Trophoblast cell (in vitro differentiated cells and primary cell): ENCODE results near the gene RREB1.
A peak's percentile ranks its signal among the peaks of the same experiment; 100 is the strongest.

Source experiments
- DNase-seq, 2 donors: peaks; one replicate each; pipeline ENCODE4 v3.0.0-alpha.2; 2016
- H2AFZ ChIP-seq: 2 replicates; pipeline ENCODE4 v1.6.1; 2013; ENCODE audit warnings: low read length, moderate library complexity, mild to moderate bottlenecking; ENCODE audit not compliant: insufficient read depth, poor library complexity
- H2AK5ac ChIP-seq: 2 replicates; pipeline ENCODE4 v1.6.1; 2013; ENCODE audit warnings: mild to moderate bottlenecking, low read length
- H2BK120ac ChIP-seq: 2 replicates; pipeline ENCODE4 v1.6.1; 2013; ENCODE audit warnings: low read length, mild to moderate bottlenecking, moderate library complexity; ENCODE audit not compliant: insufficient read depth, poor library complexity
- H2BK12ac ChIP-seq: 2 replicates; pipeline ENCODE4 v1.6.1; 2013; ENCODE audit warnings: mild to moderate bottlenecking, low read length, moderate library complexity
- H2BK5ac ChIP-seq: 2 replicates; pipeline ENCODE4 v1.6.1; 2013; ENCODE audit warnings: low read length, low read depth, moderate library complexity, mild to moderate bottlenecking; ENCODE audit not compliant: poor library complexity
- H3K14ac ChIP-seq: 2 replicates; pipeline ENCODE4 v1.6.1; 2013; ENCODE audit warnings: mild to moderate bottlenecking, low read length
- H3K18ac ChIP-seq: 2 replicates; pipeline ENCODE4 v1.6.1; 2013; ENCODE audit warnings: mild to moderate bottlenecking, low read length
- H3K23ac ChIP-seq: 2 replicates; pipeline ENCODE4 v1.6.1; 2013; ENCODE audit warnings: low read length
- H3K27ac ChIP-seq: 2 replicates; pipeline ENCODE4 v1.5.1; 2013; ENCODE audit warnings: low read depth, mild to moderate bottlenecking, inconsistent platforms, low read length, moderate library complexity
- H3K27me3 ChIP-seq: 2 replicates; pipeline ENCODE4 v1.6.1; 2013; ENCODE audit warnings: inconsistent platforms, mild to moderate bottlenecking, low read length, moderate library complexity; ENCODE audit not compliant: insufficient read depth
- H3K36me3 ChIP-seq, 2 experiments: 1 replicate in 1 of 2; 2 replicates in 1 of 2; pipeline ENCODE4 v1.6.1; 2013; ENCODE audit warnings: low read length in 2 of 2, mild to moderate bottlenecking in 2 of 2, moderate library complexity in 1 of 2; ENCODE audit not compliant: insufficient read depth in 2 of 2, control insufficient read depth in 1 of 2
- H3K4ac ChIP-seq: 2 replicates; pipeline ENCODE4 v1.6.1; 2013; ENCODE audit warnings: low read depth, mild to moderate bottlenecking, low read length, moderate library complexity
- H3K4me1 ChIP-seq, 2 experiments: 1 replicate in 1 of 2; 2 replicates in 1 of 2; pipeline ENCODE4 v1.6.1; 2013; ENCODE audit warnings: low read length in 2 of 2, mild to moderate bottlenecking in 2 of 2, moderate library complexity in 1 of 2; ENCODE audit not compliant: insufficient read depth in 2 of 2, control insufficient read depth in 1 of 2
- H3K4me2 ChIP-seq: 2 replicates; pipeline ENCODE4 v1.6.1; 2013; ENCODE audit warnings: inconsistent platforms, mild to moderate bottlenecking, low read length, moderate library complexity
- H3K4me3 ChIP-seq: 2 replicates; pipeline ENCODE4 v1.5.1; 2013; ENCODE audit warnings: mild to moderate bottlenecking, low read depth, low read length, inconsistent platforms
- H3K79me1 ChIP-seq: one replicate; pipeline ENCODE4 v1.6.1; 2013; ENCODE audit warnings: low read length
- H3K79me2 ChIP-seq: 2 replicates; pipeline ENCODE4 v1.6.1; 2013; ENCODE audit warnings: low read length, mild to moderate bottlenecking; ENCODE audit not compliant: control insufficient read depth, insufficient read depth, poor library complexity
- H3K9ac ChIP-seq: 2 replicates; pipeline ENCODE4 v1.6.1; 2013; ENCODE audit warnings: mild to moderate bottlenecking, low read length
- H3K9me3 ChIP-seq: 2 replicates; pipeline ENCODE4 v1.6.1; 2013; ENCODE audit warnings: low read depth, mild to moderate bottlenecking, control low read depth, inconsistent platforms, low read length; ENCODE audit not compliant: insufficient read depth
- H4K12ac ChIP-seq: 2 replicates; pipeline ENCODE4 v1.6.1; 2013; ENCODE audit warnings: low read depth, mild to moderate bottlenecking, low read length, moderate library complexity
- H4K8ac ChIP-seq: 2 replicates; pipeline ENCODE4 v1.6.1; 2013; ENCODE audit warnings: low read depth, mild to moderate bottlenecking, low read length, moderate library complexity
- H4K91ac ChIP-seq: one replicate; pipeline ENCODE4 v1.6.1; 2013; ENCODE audit warnings: low read depth, mild to moderate bottlenecking, low read length, moderate library complexity
- WGBS: extraction: QIAGEN DNeasy Blood & Tissue Kit; methylation state at CpG from one replicate; pipeline ENCODE4 v1.1.7; 2013; ENCODE audit warnings: missing lambda C conversion rate; ENCODE audit not compliant: insufficient read length, insufficient coverage; ENCODE audit errors: extremely low coverage; 5-methylcytosine and 5-hydroxymethylcytosine counted together

Gene RREB1

DNA sequence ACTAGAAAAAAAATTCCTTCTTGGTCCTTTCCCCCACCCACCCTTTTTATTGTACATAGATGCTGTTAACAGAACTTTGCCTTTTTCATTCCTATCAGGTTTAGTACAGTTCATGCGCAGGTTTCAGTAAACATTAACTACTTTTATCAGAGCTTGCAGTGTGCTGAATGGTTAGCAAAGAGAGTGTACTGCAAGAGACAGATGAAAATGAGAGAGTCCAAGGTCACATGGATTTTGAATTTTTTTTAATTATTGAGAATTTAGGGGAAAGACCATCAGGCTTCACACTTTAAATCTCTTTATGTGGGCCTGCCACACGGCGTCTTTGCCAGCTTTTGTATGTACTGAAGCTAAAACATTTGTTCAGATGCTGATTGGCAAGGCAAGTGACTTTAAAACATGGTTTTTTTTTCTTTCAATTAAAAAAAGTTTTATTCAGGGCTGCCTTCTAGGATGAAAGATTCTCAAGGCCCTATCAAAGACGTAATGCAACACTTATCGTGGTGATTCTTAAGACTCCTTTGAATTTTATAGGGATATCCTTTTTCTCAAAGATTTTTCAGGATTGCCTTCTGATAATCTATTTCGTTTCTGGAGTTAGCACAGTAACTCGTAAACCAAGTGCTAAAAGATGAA, 32.2 kb downstream of the RREB1 start:
- Histone ChIP-seq H3K36me3 (peaks cover 3 to 5% of the 10 kb centered on the region in 2 experiments), H3K4me2 (no peak overlapping the region), H3K27ac (no peak overlapping the region), H4K8ac (no peak overlapping the region), H3K79me2 (peaks cover 22% of the 10 kb centered on the region), H2AK5ac (no peak overlapping the region), H4K91ac (no peak overlapping the region), H3K27me3 (no peaks in the 10 kb centered on the region), H3K4me1 (peaks cover 18 to 22% of the 10 kb centered on the region in 2 experiments), H3K9ac (no peak overlapping the region), H2BK5ac (no peak overlapping the region), H2BK120ac (no peak overlapping the region), H3K4ac (peak overlapping the region; percentile 38), H2BK12ac (no peak overlapping the region), H3K23ac (no peak overlapping the region), H2AFZ (no peak overlapping the region), H3K4me3 (no peak overlapping the region), H4K12ac (no peak overlapping the region), H3K9me3 (no peaks in the 10 kb centered on the region), H3K79me1 (peaks cover 18% of the 10 kb centered on the region), H3K18ac (no peak overlapping the region), H3K14ac (no peak overlapping the region)
- no CpG with 5 or more reads among the region's 7 CpGs for WGBS
- DNase-seq = no peak

- Histone ChIP-seq H3K79me1 (peaks cover 25% of the 10 kb centered on the region), H3K4me1 (peaks cover 22 to 29% of the 10 kb centered on the region in 2 experiments), H3K14ac (peak overlapping the region; percentile 79), H2AK5ac (peak overlapping the region; percentile 24), H2AFZ (peak overlapping the region; percentile 73), H4K12ac (peak overlapping the region; percentile 78), H3K4me2 (peak overlapping the region; percentile 82), H3K4me3 (peak overlapping the region; percentile 77), H3K27ac (peak overlapping the region; percentile 90), H4K91ac (peak overlapping the region; percentile 88), H2BK5ac (peak overlapping the region; percentile 91), H3K79me2 (peaks cover 23% of the 10 kb centered on the region), H2BK12ac (no peak overlapping the region), H4K8ac (peak overlapping the region; percentile 87), H3K18ac (peak overlapping the region; percentile 84), H3K9ac (peak overlapping the region; percentile 80), H3K23ac (no peak overlapping the region), H3K36me3 (peaks cover 3 to 5% of the 10 kb centered on the region in 2 experiments), H3K27me3 (no peaks in the 10 kb centered on the region), H3K9me3 (no peaks in the 10 kb centered on the region), H3K4ac (peak overlapping the region; percentile 82), H2BK120ac (peak overlapping the region; percentile 87)
- no CpG with 5 or more reads among the region's 67 CpGs for WGBS
- peak; percentile 84 to 90 for DNase-seq
Observed at GRCh38 chr6:7140631-7141378, 33.0 kb downstream of the RREB1 start.

- Histone ChIP-seq H3K79me1 (peaks cover 38% of the 10 kb centered on the region), H3K4me2 (no peak overlapping the region), H3K4me3 (no peak overlapping the region), H3K14ac (peak overlapping the region; percentile 77), H4K91ac (peak overlapping the region; percentile 59), H2BK5ac (peak overlapping the region; percentile 25), H3K36me3 (peaks cover 3 to 5% of the 10 kb centered on the region in 2 experiments), H3K18ac (peak overlapping the region; percentile 81), H2AK5ac (peak overlapping the region; percentile 84), H2BK120ac (peak overlapping the region; percentile 70), H3K27me3 (no peaks in the 10 kb centered on the region), H3K9me3 (no peaks in the 10 kb centered on the region), H3K4me1 (peaks cover 24 to 36% of the 10 kb centered on the region in 2 experiments), H2BK12ac (peak overlapping the region; percentile 78), H3K79me2 (peaks cover 31% of the 10 kb centered on the region), H3K27ac (peak overlapping the region; percentile 8), H2AFZ (peak overlapping the region; percentile 30), H3K23ac (no peak overlapping the region), H4K8ac (peak overlapping the region; percentile 48), H3K9ac (no peak overlapping the region), H4K12ac (no peak overlapping the region), H3K4ac (peak overlapping the region; percentile 98)
- DNase-seq = no peak
- WGBS = no CpG with 5 or more reads among the region's 25 CpGs
Observed at GRCh38 chr6:7142228-7142801, 34.6 kb downstream of the RREB1 start.

- no peak overlapping the region for H2BK5ac ChIP-seq
- no CpG with 5 or more reads among the region's 6 CpGs for WGBS
Observed at GRCh38 chr6:7142918-7143475, 35.2 kb downstream of the RREB1 start.

More at GRCh38 chr6:7142918-7143475, 35.2 kb downstream of the RREB1 start:
- Histone ChIP-seq H3K9ac (no peak overlapping the region), H3K9me3 (no peaks in the 10 kb centered on the region), H2BK120ac (no peak overlapping the region), H3K27ac (peak overlapping the region; percentile 3), H3K4me1 (peaks cover 22 to 35% of the 10 kb centered on the region in 2 experiments), H4K91ac (no peak overlapping the region), H2BK12ac (no peak overlapping the region), H3K4me3 (no peak overlapping the region), H3K4me2 (no peak overlapping the region), H4K12ac (no peak overlapping the region), H3K4ac (peak overlapping the region; percentile 98), H3K14ac (no peak overlapping the region), H3K36me3 (peaks cover 3 to 5% of the 10 kb centered on the region in 2 experiments), H3K27me3 (no peaks in the 10 kb centered on the region), H3K79me2 (peaks cover 31% of the 10 kb centered on the region), H3K79me1 (peaks cover 39% of the 10 kb centered on the region), H2AK5ac (no peak overlapping the region), H2AFZ (no peak overlapping the region), H3K18ac (no peak overlapping the region), H4K8ac (no peak overlapping the region), H3K23ac (no peak overlapping the region)
- no peak for DNase-seq
